Activated CD8-positive, alpha-beta memory T cell treated with anti-CD3 and anti-CD28 coated beads, Interleukin-2, amount 10 ng/mL, durations not matched to agents 7 days and 5 days (primary cell): ENCODE measurements around the gene CYP46A1. TPM values are rescaled to one million over a fixed set of nuclear protein-coding genes. Genes with fewer than 3 reads are reported as not detected.

Source experiments
- ATAC-seq: fragments of 150-1000 bp; cut with Tn5 transposase; one replicate; pipeline ENCODE4 v1.10.0; 2021; ENCODE audit warnings: moderate library complexity
- CTCF ChIA-PET: fragments of 350-600 bp; sonication (Branson Sonifier 250); formaldehyde crosslinking; loops from one replicate; lab custom pipeline; 2021; ENCODE audit warnings: antibody characterized with exemption; lab: Charles Lee
- DNase-seq: peaks from one replicate; pipeline ENCODE4 v3.0.0-alpha.2; 2020
- H3K27ac Mint-ChIP-seq: one replicate; pipeline ENCODE4 v1.8.0; 2021; ENCODE audit warnings: mild to moderate bottlenecking, mixed read lengths
- H3K27me3 Mint-ChIP-seq: one replicate; pipeline ENCODE4 v1.8.0; 2021; ENCODE audit warnings: mixed read lengths
- H3K36me3 Mint-ChIP-seq: one replicate; pipeline ENCODE4 v1.8.0; 2021; ENCODE audit warnings: mild to moderate bottlenecking, mixed read lengths
- H3K4me1 Mint-ChIP-seq: one replicate; pipeline ENCODE4 v1.8.0; 2021; ENCODE audit warnings: mixed read lengths
- H3K4me3 Mint-ChIP-seq: one replicate; pipeline ENCODE4 v1.8.0; 2021; ENCODE audit warnings: mild to moderate bottlenecking, moderate library complexity, mixed read lengths
- H3K9me3 Mint-ChIP-seq: one replicate; pipeline ENCODE4 v1.8.0; 2022; ENCODE audit warnings: low read depth, mixed read lengths
- total RNA-seq, 2 experiments: library from RNA; stranded (reverse); gene quantifications; one replicate each; pipeline ENCODE4 v1.2.3, GENCODE V29; 2021

CYP46A1 gene
- total RNA-seq, 2 experiments from 2014 or later, result 0.15 TPM; not detected in 1

DNA sequence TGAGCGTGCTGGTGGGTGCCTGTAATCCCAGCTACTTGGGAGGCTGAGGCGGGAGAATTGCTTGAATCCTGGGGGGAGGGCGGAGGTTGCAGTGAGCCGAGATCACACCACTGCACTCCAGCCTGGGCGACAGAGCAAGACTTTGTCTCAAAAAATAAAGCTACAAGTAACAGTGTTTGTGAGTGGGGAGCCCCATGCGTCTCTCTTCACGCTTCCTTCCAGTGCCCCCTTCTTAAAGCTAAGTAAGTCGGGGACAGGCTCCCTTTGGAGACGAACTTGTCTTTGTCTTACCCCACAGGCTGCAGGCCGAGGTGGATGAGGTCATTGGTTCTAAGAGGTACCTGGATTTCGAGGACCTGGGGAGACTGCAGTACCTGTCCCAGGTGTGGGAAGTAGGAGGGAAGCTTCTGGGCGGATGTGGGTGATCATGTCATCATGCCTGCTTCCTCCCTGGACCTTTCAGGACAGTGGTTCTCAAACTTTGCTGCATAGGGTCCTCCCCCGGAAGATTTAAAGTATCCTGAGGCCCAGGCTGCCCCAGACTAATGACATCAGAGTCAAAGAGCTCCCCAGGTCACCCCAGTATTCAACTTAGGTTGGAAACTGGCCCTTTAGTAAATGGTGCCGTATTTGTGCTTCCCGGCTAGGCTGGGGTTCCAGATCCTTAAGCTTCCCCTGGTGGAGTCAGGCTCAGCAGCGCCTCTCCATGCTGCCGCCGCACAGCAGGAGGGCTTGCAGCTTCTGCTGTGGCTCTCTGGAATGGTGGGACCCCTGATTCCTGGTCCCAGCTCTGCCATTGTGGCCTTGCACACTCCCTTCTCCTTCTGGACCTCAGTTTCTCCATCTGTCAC lies 37.1 kb downstream of the CYP46A1 start:
- no peak overlapping the region for H3K4me3 Mint-ChIP-seq
- ATAC-seq (no peak), DNase-seq (peak; percentile 33)
- no peak overlapping the region for H3K27ac Mint-ChIP-seq
- no peaks in the 10 kb centered on the region for H3K9me3 Mint-ChIP-seq
- CTCF ChIA-PET, result interaction anchor here (0.6 to 1.3 kb wide), 2 partner anchors 9 to 33 kb away, joined by 3 to 4 read pairs; no protein-coding TSS in a partner anchor
- H3K4me1 Mint-ChIP-seq, result no peaks in the 10 kb centered on the region
- H3K36me3 Mint-ChIP-seq, result no peaks in the 10 kb centered on the region
- peaks cover 12% of the 10 kb centered on the region for H3K27me3 Mint-ChIP-seq

DNA sequence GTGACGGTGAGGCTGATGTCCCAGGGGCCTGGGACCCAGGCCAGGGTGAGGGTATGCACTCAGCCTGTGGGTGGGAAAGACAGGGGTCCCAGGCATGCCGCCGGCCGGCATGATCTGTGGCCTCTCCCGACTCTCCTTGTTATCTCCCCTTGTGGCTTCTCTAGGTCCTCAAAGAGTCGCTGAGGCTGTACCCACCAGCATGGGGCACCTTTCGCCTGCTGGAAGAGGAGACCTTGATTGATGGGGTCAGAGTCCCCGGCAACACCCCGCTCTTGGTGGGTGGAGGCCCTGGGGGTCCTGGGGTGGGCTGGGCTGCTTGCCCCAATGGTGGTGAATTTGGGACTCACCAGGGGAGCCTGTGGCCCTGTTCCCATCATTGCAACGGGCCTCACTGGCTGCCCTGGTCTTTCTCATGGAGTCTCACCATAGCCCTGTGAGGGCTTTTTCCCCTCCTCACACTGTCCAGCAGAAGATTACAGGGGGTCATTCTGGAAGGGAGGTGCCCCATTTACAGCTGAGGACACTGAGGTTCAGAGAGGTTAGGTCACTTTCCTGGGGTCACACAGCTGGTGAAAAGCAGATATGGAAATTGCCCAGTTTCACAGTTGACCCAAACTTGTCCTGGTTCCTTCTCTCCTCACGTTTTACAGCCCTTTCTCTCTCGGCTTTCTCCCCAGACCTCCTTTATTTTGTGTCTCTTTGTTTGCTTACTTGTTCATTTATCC lies 37.9 kb downstream of the CYP46A1 start:
- Mint-ChIP-seq H3K9me3 (no peaks in the 10 kb centered on the region), H3K36me3 (no peaks in the 10 kb centered on the region), H3K4me1 (no peaks in the 10 kb centered on the region), H3K27me3 (peaks cover 14% of the 10 kb centered on the region), H3K27ac (no peak overlapping the region), H3K4me3 (no peak overlapping the region)
- ATAC-seq (no peak), DNase-seq (peak; percentile 33)
- CTCF ChIA-PET, result interaction anchor here (0.6 to 1.3 kb wide), 2 partner anchors 8 to 34 kb away, joined by 3 to 4 read pairs; no protein-coding TSS in a partner anchor

DNA sequence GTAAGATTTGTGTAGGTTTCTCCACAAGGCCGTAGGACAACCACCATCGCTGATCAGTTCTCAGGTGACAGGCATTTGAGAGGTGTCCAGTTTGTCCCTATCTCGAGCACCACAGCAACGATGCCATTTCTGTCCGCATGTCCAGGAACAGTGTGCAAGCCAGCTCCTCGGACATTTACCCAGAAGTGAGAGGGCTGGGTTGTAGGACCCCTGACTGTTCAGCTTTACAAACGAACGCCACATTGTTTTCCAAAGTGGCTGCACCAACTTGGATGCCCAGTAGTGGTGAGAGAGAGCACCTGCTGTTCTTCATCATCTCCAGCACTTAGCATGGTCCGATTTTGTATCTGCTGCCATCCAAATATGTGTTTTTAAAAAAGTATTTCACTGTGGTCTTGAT lies 38.6 kb downstream of the CYP46A1 start:
- Mint-ChIP-seq H3K9me3 (no peaks in the 10 kb centered on the region), H3K27me3 (peaks cover 17% of the 10 kb centered on the region), H3K27ac (no peak overlapping the region), H3K4me3 (no peak overlapping the region), H3K4me1 (no peaks in the 10 kb centered on the region), H3K36me3 (no peaks in the 10 kb centered on the region)
- DNase-seq (peak; percentile 19), ATAC-seq (no peak)
- CTCF ChIA-PET, result no interaction called here

DNA sequence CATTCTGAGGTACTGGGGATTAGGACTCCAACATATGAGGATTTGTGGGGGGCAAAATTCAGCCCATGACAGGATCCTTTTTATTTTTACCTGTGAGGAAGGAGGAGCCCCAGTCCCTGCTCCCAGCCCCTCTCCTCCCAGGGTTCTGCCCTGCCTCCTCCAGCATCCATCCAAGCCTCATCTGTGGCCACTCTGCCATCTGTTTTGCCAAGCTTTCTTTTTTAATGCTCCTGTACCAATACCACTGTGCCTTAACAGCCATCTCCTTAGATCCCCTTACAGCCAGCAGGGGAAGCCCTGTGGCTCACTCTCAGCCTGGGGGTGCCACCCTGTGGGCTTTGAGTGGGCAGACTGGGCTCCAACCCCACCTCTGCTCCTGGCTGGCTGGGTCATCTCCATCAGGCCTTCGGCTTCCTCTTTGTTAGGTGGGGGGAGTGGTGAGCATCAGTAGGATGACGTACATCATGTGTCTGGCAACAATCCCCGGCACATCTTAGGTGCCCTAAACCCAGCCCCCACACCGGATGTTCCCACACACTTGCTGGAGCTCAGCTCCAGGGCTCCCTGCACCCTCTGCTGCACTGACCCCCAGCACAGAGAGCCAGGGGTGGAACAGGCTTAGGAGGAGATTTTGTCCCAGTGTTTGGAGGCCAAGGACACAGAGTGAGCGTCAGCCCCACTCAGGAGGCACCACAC lies 40.2 kb downstream of the CYP46A1 start:
- ATAC-seq (no peak), DNase-seq (peak; percentile 22)
- Mint-ChIP-seq H3K36me3 (no peaks in the 10 kb centered on the region), H3K4me3 (no peak overlapping the region), H3K9me3 (no peaks in the 10 kb centered on the region), H3K27ac (no peak overlapping the region), H3K27me3 (peaks cover 17% of the 10 kb centered on the region), H3K4me1 (no peaks in the 10 kb centered on the region)
- CTCF ChIA-PET, result no interaction called here

DNA sequence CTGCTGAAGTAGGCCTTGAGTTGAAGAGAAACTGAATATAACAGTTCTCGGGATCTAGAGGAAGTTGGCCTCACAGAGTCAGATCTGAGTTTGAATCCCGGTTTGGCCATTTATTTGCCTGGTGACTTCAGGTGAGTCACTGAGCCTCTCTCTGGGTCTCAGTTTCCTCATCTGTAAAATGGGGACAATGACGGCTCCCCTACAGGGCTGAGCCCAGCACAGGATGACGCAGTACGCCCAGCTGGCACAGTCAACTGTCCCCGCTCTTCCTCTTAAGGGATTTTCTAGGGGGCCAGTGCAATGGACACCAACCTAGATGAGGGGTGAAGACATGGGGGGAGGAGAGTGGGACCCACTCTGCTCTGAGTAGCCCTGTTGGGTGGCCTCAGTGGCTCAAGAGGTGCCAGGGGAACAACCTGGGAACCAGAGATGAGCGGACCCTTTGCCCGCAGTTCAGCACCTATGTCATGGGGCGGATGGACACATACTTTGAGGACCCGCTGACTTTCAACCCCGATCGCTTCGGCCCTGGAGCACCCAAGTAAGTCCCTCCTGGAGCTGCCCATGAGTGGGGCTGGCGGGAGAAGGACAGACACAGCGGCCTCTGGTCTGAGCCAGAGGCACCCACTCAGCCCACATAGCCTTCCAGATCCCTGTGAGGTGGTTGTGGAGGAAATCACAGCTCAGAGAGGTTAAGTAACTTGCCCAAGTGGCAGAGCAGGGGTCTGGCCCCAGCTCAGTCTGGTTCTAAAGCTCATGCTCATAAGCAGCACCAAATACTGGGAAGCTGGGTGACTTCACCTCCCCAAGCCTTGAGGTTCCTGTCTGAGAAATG lies 41.1 kb downstream of the CYP46A1 start:
- CTCF ChIA-PET, result no interaction called here
- H3K36me3 Mint-ChIP-seq, result no peaks in the 10 kb centered on the region
- no peak overlapping the region for H3K27ac Mint-ChIP-seq
- H3K9me3 Mint-ChIP-seq, result no peaks in the 10 kb centered on the region
- peaks cover 20% of the 10 kb centered on the region for H3K27me3 Mint-ChIP-seq
- no peaks in the 10 kb centered on the region for H3K4me1 Mint-ChIP-seq
- no peak overlapping the region for H3K4me3 Mint-ChIP-seq
- DNase-seq (peak; percentile 35), ATAC-seq (no peak)

DNA sequence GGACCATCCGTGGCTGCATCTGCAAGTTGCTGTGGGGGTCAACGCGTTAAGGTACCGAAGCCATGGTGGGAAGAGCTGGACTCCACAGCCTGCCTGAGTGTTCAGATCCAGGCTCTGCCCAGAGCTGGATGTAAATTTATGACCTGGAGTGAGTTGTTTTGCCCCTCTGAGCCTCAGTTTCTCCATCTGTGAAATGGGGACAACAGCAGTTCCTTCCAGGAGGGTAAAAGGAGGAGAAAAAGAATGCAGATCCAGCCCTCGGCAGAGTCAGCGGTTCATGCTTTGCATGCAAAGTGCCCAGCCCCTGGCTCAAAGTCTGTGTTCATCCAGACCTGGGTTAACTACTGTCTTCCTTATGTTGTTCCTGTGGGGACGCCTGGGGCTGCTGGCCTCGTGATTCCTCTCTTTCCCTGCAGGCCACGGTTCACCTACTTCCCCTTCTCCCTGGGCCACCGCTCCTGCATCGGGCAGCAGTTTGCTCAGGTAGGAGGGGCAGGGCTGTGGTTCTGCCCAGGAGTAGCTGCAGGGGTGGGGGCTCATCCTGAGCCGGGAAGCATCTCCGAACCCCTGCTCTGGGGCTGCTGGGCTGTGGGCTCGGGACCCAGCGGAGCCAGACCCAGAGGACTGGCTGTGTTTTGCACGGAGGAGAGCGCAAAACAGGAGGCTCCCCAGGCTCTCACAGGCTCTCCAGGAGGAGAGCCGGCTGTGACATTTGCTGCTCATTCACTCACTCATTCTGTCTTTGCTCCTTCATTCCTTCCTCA lies 41.9 kb downstream of the CYP46A1 start:
- Mint-ChIP-seq H3K36me3 (no peaks in the 10 kb centered on the region), H3K4me1 (no peaks in the 10 kb centered on the region), H3K4me3 (no peak overlapping the region), H3K27ac (no peak overlapping the region), H3K27me3 (peaks cover 24% of the 10 kb centered on the region), H3K9me3 (no peaks in the 10 kb centered on the region)
- no peak for ATAC-seq
- peak; percentile 27 for DNase-seq
- CTCF ChIA-PET, result no interaction called here

DNA sequence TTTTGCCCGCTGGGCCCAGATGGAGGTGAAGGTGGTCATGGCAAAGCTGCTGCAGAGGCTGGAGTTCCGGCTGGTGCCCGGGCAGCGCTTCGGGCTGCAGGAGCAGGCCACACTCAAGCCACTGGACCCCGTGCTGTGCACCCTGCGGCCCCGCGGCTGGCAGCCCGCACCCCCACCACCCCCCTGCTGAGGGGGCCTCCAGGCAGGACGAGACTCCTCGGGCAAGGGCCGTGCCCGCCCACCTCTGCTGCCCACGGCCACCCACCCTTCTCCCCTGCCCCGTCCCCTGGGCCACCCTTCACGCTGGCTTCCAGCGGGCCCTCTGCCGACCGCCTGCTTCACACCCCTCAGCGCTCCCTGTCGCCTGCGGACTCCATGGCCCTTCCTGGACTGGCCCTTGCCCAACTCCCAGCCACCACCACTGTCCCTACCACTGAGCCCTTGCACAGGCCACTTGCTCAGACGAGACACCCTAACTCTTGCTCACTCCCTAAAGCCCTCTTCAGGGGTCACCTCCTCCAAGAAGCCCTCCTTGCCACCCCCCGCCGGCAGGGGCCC lies 42.5 kb downstream of the CYP46A1 start:
- CTCF ChIA-PET, result no interaction called here
- no peaks in the 10 kb centered on the region for H3K36me3 Mint-ChIP-seq
- no peak overlapping the region for H3K27ac Mint-ChIP-seq
- no peaks in the 10 kb centered on the region for H3K4me1 Mint-ChIP-seq
- ATAC-seq (no peak), DNase-seq (peak; percentile 36)
- no peak overlapping the region for H3K4me3 Mint-ChIP-seq
- no peaks in the 10 kb centered on the region for H3K9me3 Mint-ChIP-seq
- H3K27me3 Mint-ChIP-seq, result peaks cover 24% of the 10 kb centered on the region

DNA sequence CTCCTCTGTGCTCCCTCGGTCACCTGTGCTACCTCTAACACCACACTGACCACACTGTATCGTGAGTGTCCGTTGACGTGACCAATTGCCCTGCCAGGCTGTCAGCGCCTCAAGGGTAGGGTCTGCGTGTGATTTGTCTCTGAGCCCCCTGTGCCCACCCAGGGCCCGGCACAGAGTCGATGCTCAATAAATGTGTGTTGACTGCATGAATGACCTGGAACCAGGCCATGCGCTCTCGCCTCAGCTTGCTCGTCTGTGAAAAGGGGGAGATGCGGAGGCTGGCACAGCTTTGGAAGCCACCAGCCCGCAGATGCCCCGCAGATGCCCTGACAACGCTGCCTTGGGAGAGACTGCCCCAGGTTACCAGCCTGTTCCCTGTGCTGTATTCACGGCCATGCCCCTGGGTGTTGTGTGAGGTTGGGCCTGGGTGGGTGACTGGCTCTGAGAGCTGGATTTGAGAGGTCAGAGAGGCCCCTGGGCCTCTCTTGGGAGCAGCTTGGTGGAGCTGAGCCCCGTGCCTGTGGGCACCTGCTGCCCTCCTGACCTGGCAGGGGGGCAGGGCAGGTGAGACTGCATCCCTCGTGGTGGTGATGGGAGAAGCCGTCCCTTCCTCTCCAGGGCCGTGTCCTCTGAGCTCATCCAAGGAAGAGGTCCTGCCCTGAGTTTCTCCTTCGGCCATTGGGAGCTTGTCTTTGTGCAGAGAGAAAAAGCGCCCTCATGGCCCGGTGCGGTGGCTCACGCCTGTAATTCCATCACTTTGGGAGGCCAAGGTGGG lies 43.2 kb downstream of the CYP46A1 start:
- H3K9me3 Mint-ChIP-seq, result no peaks in the 10 kb centered on the region
- ATAC-seq, result no peak
- H3K27ac Mint-ChIP-seq, result no peak overlapping the region
- H3K4me3 Mint-ChIP-seq, result no peak overlapping the region
- no peaks in the 10 kb centered on the region for H3K4me1 Mint-ChIP-seq
- CTCF ChIA-PET, result interaction anchor here (1.0 kb wide), 1 partner anchor 157 kb away, joined by 3 read pairs; no protein-coding TSS in a partner anchor
- peak; percentile 33 for DNase-seq
- no peaks in the 10 kb centered on the region for H3K36me3 Mint-ChIP-seq
- H3K27me3 Mint-ChIP-seq, result peaks cover 24% of the 10 kb centered on the region

DNA sequence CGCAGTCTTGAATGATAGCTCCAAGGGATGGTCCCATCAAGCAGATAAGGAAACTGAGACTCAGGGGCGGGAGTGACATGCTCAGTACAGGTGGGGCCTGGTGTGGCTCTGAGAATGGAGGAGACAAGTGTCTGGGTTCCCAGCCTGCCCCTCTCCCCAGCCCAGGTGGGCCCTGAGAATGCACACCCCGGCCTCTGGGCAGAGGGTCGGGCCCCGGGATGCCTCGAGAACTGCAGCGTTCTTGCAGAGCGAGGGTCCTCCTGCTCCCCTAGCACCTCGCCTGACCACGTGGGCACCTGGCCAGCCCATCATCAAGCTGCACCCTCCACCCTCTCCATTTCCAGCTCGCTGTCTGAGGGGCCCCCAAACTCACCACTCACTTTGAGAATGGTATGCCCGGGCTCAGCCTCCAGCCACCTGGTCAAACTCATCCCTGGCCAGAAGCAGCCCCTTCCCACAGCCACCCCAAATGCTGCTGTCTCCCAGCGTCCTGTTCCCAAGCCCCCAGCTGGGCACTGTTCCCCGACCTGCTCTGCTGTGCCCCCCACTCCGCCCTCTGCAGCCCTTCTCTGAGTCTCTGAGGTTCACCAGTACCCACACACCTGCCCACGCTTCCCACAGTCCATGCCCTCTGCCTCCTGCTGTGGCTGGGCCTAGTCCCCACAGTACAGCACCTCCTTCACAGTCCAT lies 44.3 kb downstream of the CYP46A1 start:
- DNase-seq (no peak), ATAC-seq (no peak)
- no peak overlapping the region for H3K27ac Mint-ChIP-seq
- no peaks in the 10 kb centered on the region for H3K4me1 Mint-ChIP-seq
- CTCF ChIA-PET, result interaction anchor here (0.6 to 2.2 kb wide), 3 partner anchors 156 to 928 kb away, joined by 3 to 9 read pairs (median 3); no protein-coding TSS in a partner anchor
- H3K9me3 Mint-ChIP-seq, result no peaks in the 10 kb centered on the region
- peaks cover 24% of the 10 kb centered on the region for H3K27me3 Mint-ChIP-seq
- no peak overlapping the region for H3K4me3 Mint-ChIP-seq
- no peaks in the 10 kb centered on the region for H3K36me3 Mint-ChIP-seq

DNA sequence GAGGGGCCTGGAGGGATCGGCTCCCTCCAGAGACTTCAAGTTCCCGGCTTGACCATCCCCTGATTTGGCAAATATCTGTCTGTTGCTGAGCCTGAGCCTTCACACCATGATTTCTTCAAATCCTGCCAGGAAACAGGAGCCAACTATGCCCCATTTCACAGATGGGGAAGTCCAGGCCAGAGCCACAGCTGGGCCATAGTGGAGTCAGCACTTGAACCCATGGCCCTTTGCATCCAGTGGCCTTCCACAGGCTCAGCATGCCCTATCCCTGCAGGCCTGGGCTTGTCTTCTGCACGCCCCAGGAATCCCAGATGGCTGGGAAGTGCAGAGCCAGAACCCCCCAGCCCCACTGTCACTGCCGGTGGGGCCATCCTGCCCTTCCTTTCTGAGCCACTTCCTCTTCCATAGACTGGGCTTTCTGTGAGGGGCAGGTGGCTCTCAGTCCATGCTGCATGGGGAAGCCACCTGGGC lies 44.9 kb downstream of the CYP46A1 start:
- Mint-ChIP-seq H3K27me3 (peaks cover 24% of the 10 kb centered on the region), H3K9me3 (no peaks in the 10 kb centered on the region), H3K4me1 (no peaks in the 10 kb centered on the region), H3K36me3 (no peaks in the 10 kb centered on the region), H3K4me3 (no peak overlapping the region), H3K27ac (no peak overlapping the region)
- no peak for ATAC-seq
- DNase-seq, result no peak
- CTCF ChIA-PET, result interaction anchor here (0.6 to 4.1 kb wide), 4 partner anchors 157 to 927 kb away, joined by 3 to 39 read pairs (median 8); no protein-coding TSS in a partner anchor
